ENCODE data around the gene HOXB6.

The HOXB6 gene

DNA sequence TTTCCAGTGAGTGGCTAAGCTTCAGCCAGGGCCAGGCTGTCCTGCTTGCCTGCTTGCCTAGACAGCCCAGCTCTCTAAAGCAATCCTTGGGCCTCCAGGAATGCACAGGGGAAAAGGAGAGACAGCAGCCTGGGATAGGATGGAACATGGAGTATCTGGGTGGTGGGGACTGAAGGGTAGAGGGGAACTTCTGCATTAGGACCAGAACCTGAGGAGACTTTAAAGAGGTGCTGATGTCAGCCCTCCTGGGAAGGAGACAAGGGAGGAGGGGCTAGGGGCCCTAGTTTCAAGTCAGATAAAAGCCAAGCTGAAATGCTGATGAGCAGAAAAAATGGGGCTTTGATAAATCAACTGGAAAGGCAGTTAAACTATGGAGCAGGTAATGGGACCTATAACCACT lies 4.2 kb upstream of the HOXB6 start:
- no peak for DNase-seq (ENCODE audit: low read depth)

DNA sequence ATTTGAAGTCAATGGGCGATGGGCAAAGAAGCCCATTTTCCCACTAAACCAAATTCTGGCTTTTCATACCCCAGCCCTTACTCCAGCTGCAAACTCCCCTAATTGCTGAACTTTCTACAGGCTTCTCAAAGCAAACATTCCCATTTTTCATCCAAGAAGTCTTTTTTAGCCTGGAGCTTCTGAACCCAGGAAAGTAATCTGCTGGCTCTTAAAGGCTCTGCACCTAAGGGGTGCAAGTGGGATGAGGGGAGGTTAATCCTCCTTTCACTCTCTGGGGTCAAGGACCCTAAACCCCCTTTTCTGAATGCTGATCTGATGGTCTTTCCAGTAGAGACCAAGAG lies 3.7 kb upstream of the HOXB6 start:
- DNase-seq (ENCODE audit: low read depth) = no peak

GRCh38 chr17:48606892-48607614 lies 2.3 kb upstream of the HOXB6 start:
- DNase-seq (ENCODE audit: low read depth) = no peak

GRCh38 chr17:48605991-48606891 lies 1.5 kb upstream of the HOXB6 start:
- DNase-seq (ENCODE audit: low read depth) = no peak

- DNase-seq (ENCODE audit: low read depth) = no peak
These were observed 678 bp upstream of the HOXB6 start for GRCh38 chr17:48605409-48605919.

DNA sequence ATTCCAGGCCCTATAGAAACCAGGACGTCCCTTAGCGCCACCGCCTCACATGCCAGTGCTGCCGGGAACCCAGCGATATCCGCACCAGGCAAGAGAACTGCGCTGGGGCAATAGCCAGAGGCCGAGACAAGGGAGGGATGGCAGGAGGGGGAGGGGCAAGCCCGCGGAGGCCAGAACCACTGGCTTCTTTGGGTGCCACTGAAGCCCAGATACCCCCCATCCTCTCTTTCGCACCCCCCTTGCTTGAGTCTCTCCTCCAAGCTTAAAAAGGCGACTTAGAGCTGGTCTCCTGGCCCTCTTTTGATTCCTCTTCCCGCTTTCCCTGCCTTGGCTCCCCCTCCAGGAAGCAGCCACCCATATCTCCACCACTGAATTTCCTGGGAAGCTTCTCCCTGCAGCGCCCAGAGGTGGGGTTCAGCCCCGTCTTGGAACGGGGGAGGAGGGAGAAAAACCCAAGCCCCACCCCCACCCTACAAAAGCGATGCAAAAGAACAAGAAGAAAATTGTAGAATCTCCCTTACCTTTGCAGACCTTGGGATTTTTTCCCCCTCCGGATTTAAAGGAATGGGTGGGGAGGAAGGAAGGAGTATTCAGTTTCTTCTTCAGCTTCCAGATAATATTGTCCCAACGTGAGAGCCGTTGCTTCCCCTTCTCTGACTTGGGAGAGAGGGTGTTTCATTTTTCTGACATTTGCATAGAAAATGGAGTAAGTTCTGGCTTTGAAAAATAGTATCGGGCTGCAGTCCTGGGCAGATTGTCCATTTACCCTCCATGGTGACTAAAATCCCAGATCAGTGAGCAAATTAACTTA lies 622 bp downstream of the HOXB6 start:
- DNase-seq (ENCODE audit: low read depth) = no peak

DNA sequence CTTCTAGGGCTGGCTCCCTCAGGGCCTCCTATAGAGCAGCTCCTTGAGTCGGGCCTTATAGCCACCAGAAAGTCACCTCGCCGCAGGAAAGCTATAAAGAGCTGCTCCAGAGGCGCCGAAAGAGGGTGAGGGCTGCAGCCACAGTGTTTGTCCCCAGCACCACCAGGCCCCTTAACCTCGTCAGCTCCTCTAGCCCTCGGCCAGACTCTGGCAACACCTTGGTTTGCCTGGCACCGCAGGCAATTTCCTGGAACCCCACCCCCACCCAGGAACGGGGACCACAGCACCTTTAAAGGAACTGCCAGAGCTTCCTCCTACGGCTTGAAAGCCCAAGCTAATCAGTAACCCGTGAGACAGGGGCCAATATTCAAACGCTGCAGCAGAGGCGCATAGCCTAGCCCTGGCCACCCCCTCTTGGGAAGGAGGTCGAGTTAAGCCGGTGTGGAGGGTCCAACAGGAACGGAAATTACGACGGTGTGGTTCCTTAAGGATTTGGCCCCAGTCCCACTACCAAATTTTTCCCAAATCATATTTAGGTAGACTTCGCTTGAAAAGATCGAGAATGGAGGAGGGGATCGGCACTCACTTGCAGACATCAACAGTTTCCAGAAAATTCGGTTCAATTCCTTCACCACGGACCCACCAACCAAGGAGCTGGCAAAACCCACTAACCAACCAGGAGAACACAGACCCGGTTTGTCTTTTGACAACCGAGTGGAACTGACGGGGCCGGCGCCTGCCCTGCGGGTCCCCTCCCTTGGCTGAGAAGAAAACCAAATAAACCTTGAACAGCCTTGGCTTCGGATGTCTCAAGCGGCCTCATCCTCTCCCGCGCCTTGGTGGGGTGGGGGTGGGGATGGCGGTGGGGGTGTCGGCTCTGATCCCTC lies 3.0 kb downstream of the HOXB6 start:
- no peak for DNase-seq (ENCODE audit: low read depth)

DNA sequence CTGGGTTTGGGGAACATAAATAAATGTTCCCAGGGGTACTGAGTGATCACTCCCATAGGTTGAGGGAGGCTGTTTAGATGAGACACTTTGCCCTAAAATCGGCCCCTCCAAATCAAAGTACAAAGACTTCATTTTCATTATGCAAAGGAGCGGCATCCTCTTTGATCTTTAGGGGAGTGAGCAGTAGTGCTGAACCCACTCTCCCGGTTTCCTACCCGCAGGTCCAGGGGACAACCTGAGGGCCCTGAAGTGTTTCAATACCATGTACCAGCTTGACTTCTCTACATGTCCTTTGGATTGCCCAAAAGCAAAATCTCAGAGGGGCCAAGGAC lies 3.6 kb downstream of the HOXB6 start:
- DNase-seq (ENCODE audit: low read depth) = no peak

GRCh38 chr17:48600244-48601098 lies 4.3 kb downstream of the HOXB6 start:
- no peak for DNase-seq (ENCODE audit: low read depth)

- no peak for DNase-seq (ENCODE audit: low read depth)
These were observed 5.4 kb downstream of the HOXB6 start for GRCh38 chr17:48599354-48599753.

GRCh38 chr17:48598736-48599135 lies 6.0 kb downstream of the HOXB6 start:
- DNase-seq (ENCODE audit: low read depth) = no peak

GRCh38 chr17:48597778-48598631 lies 6.8 kb downstream of the HOXB6 start:
- no peak for DNase-seq (ENCODE audit: low read depth)

- DNase-seq (ENCODE audit: low read depth) = no peak
These were observed 7.3 kb downstream of the HOXB6 start for GRCh38 chr17:48597528-48597777.

DNA sequence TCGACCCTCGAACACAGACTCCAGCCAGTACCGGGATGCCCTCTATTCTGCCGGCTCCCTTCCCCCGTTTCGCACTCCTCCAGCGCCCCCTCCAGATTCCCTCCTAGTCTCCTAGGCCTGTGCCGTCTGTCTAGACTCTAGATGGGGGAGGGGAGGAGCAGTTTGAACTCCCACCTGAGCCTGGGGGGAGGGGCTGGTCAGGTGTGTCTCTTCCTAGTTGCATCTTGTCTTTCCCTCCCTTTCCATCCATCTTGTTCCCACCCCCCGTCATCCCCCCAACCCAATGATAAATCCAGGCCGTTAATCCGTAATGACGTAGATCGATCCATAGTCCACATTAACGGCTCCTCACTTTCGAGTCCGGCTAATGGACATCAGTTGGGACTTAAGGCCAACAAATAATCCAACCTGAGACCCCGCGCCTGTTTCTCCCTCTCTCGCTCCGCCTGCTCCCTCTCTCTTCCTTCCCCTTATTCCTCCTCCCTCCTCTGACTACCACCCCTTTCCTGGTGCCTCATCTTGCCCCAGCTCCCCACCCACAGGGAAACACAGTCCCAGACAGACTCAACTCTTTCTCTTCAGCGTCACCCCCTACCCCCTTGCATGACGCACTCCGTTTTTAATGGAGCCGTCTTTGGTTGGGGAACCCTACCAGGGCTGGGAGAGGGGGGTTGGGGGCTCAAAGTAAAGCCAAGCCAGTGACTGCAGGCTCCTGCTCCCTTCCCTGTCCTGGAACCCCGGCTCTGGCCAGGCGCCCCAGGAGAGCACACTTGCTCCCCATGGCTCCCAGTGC lies 7.9 kb downstream of the HOXB6 start:
- no peak for DNase-seq (ENCODE audit: low read depth)

DNA sequence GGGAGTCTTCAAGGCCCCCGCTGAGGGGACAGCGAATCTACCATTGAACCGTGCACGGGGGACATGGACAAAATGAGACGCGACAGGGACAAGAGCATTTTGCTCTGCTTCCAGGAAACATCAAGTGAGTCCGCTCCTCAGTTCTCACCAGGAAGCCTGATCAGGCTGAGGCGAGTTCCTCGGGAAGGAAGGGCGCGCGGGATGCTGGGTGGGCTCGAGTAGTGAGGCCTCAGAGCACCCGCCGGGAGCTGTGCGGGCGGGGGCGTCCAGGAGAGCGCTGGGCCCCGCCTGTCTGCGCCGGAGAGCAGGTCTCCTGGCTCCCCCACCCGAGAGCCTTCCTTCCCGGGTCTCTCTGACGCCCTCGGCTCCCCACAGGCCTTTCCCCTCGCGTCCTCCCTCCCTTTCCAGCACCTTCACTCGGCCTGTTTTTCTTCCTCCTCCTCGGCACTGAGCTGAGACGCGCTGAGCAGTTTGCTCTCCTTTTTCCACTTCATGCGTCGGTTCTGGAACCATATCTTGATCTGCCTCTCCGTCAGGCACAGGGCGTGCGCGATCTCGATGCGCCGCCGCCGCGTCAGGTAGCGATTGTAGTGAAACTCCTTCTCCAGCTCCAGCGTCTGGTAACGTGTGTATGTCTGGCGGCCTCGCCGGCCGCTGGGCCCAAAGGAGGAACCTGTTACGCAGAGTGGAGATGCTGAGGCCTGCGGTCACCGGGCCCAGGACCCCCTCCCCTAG lies 8.6 kb downstream of the HOXB6 start:
- no peak for DNase-seq (ENCODE audit: low read depth)

DNA sequence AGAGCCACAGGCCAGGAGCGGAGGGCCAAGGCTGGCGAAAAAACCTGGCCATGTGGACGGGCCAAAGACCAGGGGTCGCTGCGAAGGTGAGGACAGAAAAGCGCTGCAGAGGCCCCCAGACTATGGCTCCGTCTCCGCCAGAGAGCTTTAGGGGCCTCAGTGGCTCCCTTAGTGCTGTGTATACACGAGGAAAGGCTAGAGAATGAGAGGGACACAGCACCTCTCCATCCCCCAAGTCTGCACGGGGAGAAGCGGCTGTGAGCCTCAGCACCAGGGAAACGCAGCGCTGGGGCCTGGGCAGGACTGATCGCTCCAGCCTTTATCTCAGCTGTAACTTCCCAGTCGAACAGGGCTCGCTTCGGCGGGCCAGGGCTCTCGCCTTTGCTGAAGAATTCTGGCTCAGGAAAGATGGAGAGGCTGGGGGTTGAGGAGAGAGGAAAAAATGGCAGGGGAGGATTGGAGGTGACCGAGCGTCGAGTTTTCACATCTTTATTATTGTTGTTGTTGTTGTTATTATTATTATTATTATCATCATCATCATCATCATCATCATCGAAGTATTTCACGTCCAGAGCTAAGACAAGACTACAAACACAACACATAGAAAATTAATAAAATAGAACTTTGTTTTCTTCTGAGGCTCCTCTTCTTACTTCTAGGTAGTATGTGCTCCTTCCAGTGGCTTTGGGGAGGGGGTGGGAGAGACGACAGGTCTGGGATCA lies 9.3 kb downstream of the HOXB6 start:
- no peak for DNase-seq (ENCODE audit: low read depth)

DNA sequence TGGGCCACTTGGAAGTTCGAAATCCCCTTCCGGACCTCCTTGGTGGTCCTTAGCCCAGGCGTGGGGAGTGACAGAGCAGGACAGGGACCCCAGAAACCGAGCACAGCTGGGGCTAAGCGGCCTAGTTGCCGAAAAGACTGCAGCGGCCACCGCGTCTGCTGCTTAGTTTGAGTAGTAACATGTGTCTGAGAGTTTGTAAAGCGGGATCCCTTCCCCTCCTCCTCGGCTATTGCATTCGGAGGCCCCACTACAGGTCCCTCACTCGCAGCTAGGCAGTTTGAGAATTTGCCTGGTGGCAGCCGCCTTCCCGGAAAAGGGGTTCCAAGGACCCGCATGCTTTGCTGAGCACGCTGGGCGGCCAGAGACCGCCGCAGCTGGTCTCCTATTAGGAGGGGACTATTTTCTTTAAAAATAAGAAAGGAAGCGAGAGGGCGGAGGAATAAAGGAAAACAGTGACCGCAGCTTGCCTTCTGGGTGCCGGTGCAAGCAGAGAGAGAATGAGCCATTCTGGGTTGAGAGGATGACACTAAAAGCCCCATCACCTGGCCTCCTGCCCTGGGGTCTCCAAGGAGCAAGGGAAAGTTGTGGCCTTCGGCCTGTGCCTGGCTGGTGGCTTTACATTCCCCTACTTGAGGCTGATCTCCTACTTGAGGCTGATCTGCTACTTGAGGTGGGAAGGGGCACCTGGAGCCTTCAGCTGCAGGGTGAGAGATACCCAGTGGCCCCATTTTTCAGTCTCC lies 10.1 kb downstream of the HOXB6 start:
- DNase-seq (ENCODE audit: low read depth) = no peak

Data from fibroblast of the conjunctiva (primary cell).